ENCODE data around the gene HOXB6.

- no peak for TF ChIP-seq SIN3A (IDR thresholded peaks at IDR 0.05; ENCODE audit: low read depth)
- no peak for TF ChIP-seq POLR2A (IDR thresholded peaks at IDR 0.05; ENCODE audit: borderline replicate concordance, extremely low read depth, insufficient read depth, insufficient read length)
- TF ChIP-seq EZH2phosphoT487 (IDR thresholded peaks at IDR 0.05; ENCODE audit: borderline replicate concordance) = no peak
- TF ChIP-seq CTCF (IDR thresholded peaks at IDR 0.05 in 2 of 3, conservative IDR thresholded peaks at IDR 0.05 in 1 of 3; ENCODE audit: borderline replicate concordance in 1 of 3, insufficient read depth in 1 of 3, low read depth in 2 of 3, low read length in 2 of 3) = no peak
- no peak for TF ChIP-seq ATF3 (IDR thresholded peaks at IDR 0.05)
- no peak for TF ChIP-seq ELF1 (IDR thresholded peaks at IDR 0.05; ENCODE audit: borderline replicate concordance, low read depth)
- no peak for TF ChIP-seq EZH2 (IDR thresholded peaks at IDR 0.05)
- TF ChIP-seq EGR1 (IDR thresholded peaks at IDR 0.05; ENCODE audit: low read depth) = no peak; the same call in 1 of the 2 replicates
- TF ChIP-seq POLR2AphosphoS5 (IDR thresholded peaks at IDR 0.05; ENCODE audit: low read depth, low read length) = no peak
These were observed 10.5 kb upstream of the HOXB6 start, which contains the start of gene HOXB8 for GRCh38 chr17:48615047-48615962.
